ENCODE results near the gene GPR27.

The GPR27 gene

DNA sequence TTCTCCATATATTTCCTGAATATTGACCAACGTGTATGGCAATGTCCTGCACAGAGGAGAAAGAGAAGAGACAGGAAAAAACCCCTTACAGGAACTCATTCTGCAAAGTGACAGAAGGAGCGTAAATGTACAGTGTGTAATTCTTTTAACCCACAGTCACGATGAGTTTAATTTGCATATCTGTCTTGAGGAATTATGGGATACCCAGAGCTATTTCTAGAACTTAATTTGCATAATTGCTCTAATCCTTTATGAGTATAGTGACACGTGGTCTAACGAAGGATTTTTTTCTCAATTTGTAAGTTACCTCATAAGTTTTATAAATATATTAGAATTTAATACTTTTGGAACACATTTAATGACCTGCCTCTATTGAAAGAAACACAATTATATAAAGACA lies 9.8 kb downstream of the GPR27 start:
- TF ChIP-seq, protein P1, sequence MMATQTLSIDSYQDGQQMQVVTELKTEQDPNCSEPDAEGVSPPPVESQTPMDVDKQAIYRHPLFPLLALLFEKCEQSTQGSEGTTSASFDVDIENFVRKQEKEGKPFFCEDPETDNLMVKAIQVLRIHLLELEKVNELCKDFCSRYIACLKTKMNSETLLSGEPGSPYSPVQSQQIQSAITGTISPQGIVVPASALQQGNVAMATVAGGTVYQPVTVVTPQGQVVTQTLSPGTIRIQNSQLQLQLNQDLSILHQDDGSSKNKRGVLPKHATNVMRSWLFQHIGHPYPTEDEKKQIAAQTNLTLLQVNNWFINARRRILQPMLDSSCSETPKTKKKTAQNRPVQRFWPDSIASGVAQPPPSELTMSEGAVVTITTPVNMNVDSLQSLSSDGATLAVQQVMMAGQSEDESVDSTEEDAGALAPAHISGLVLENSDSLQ (IDR thresholded peaks at IDR 0.05) = no peak
- TF ChIP-seq FOXK2 (IDR thresholded peaks at IDR 0.05) = no peak
- TF ChIP-seq NFRKB (IDR thresholded peaks at IDR 0.05) = no peak
- DNase-seq (ENCODE audit: extremely low spot score) = no peak
- ChIA-PET POLR2A (no interaction called here), CTCF (no interaction called here)

DNA sequence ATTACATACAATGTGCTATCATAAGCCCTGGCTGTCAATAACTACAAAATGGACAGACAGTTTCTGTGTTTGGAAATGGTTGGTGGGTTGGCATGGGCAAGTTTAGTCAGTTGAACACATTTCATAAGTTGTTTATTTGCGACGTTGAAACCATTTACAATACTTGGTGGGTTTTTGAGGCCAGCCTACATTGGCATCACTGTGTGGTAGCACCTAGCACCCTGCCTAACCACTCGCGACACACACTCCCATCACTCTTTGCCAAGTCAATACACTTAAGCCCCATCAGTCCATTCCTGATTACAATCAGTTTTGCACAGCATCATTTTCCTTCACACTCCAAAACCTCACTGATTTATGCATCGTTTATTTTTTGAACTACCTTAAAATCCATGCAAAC lies 17.5 kb downstream of the GPR27 start:
- DNase-seq (ENCODE audit: extremely low spot score) = no peak
- CTCF ChIA-PET = no interaction called here
- TF ChIP-seq SP1 (IDR thresholded peaks at IDR 0.05) = no peak
- no peak for TF ChIP-seq ZNF384 (IDR thresholded peaks at IDR 0.05)
- no peak for TF ChIP-seq BHLHE40 (IDR thresholded peaks at IDR 0.05; ENCODE audit: borderline replicate concordance)
- no peak for TF ChIP-seq NFRKB (IDR thresholded peaks at IDR 0.05)
- no peak for TF ChIP-seq L3MBTL2 (conservative IDR thresholded peaks at IDR 0.05)
- TF ChIP-seq CTBP1 (IDR thresholded peaks at IDR 0.05; ENCODE audit: borderline replicate concordance) = no peak
- TF ChIP-seq SUZ12 (IDR thresholded peaks at IDR 0.05) = no peak
- no peak for TF ChIP-seq FOXA1 (IDR thresholded peaks at IDR 0.05)
- no peak for TF ChIP-seq FOXM1 (IDR thresholded peaks at IDR 0.05; ENCODE audit: borderline replicate concordance)
- no peak for TF ChIP-seq FOXK2 (IDR thresholded peaks at IDR 0.05)
- POLR2A ChIA-PET = no interaction called here

DNA sequence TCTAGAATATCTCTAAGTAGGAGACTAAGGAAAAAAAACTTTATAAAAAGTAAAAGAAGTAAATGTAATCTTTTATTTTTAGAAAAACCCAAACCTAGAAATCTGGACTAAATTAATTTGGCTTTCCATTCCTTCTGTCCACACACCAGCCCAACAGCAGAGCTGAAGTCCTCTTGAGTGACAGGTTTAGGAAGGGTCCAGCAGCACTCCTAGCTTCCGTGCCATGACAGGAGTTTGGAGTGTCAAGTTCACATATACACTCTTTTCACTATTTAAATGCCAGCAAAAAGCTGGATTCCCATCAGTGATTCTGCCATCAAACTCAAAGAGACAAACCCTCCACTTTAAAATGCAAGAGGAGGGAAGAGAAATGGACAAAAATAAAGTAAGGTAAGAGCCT lies 18.2 kb downstream of the GPR27 start:
- CTCF ChIA-PET = no interaction called here
- no peak for TF ChIP-seq FOXM1 (IDR thresholded peaks at IDR 0.05; ENCODE audit: borderline replicate concordance)
- TF ChIP-seq, protein P1 (IDR thresholded peaks at IDR 0.05) = peak; percentile 81
- DNase-seq (ENCODE audit: extremely low spot score) = no peak
- POLR2A ChIA-PET = no interaction called here

DNA sequence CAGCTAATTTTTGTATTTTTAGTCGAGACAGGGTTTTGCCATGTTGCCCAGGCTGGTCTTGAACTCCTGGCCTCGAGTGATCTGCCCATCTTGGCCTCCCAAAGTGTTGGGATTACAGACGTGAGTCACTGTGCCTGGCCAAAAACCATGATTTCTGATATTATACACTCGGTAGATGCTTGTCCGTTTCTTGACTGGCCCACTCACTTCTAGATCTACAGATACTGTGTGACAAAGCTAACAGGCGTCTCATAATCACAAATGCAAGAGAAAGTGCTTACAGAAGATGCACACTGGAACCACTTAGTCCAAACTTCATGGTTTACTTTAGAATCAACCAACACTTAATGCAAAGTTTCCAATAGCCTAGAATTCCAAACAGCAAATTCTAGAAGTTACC lies 22.9 kb downstream of the GPR27 start:
- no peak for DNase-seq (ENCODE audit: extremely low spot score)
- ChIA-PET CTCF (no interaction called here), POLR2A (no interaction called here)
- TF ChIP-seq ZNF384 (IDR thresholded peaks at IDR 0.05) = no peak
- TF ChIP-seq TARDBP (IDR thresholded peaks at IDR 0.05) = no peak
- no peak for TF ChIP-seq FOXM1 (IDR thresholded peaks at IDR 0.05; ENCODE audit: borderline replicate concordance)
- TF ChIP-seq FOXK2 (IDR thresholded peaks at IDR 0.05) = no peak
- TF ChIP-seq BHLHE40 (IDR thresholded peaks at IDR 0.05; ENCODE audit: borderline replicate concordance) = no peak
- TF ChIP-seq SUZ12 (IDR thresholded peaks at IDR 0.05) = no peak
- TF ChIP-seq LEF1 (IDR thresholded peaks at IDR 0.05; ENCODE audit: borderline replicate concordance) = no peak

DNA sequence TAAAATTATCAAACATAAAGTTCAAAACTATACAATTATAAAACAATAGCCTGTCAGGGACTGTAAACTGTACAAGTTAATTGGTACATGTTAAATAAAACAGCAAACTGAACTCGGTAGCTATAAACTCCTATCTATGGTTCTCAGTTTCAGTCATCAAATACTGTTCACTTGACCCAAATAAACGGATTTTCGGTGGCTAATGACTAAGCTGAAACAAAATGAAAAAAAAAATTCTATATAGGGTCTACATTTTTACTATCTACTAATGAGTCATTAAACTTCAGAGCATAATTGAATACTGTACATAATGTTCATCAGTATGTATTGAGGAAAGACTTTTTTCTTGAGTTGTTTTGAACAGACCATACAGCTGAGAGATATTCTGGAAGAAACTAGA lies 24.7 kb downstream of the GPR27 start:
- CTCF ChIA-PET = no interaction called here
- TF ChIP-seq ELF4 (IDR thresholded peaks at IDR 0.05) = no peak
- no peak for TF ChIP-seq LEF1 (IDR thresholded peaks at IDR 0.05; ENCODE audit: borderline replicate concordance)
- no peak for TF ChIP-seq HDGF (IDR thresholded peaks at IDR 0.05; ENCODE audit: borderline replicate concordance)
- no peak for TF ChIP-seq SUZ12 (IDR thresholded peaks at IDR 0.05)
- TF ChIP-seq NFRKB (IDR thresholded peaks at IDR 0.05) = no peak
- TF ChIP-seq SP1 (IDR thresholded peaks at IDR 0.05) = no peak
- no peak for TF ChIP-seq L3MBTL2 (conservative IDR thresholded peaks at IDR 0.05)
- TF ChIP-seq TARDBP (IDR thresholded peaks at IDR 0.05) = no peak
- TF ChIP-seq FOXA1 (IDR thresholded peaks at IDR 0.05) = no peak
- no peak for TF ChIP-seq FOXK2 (IDR thresholded peaks at IDR 0.05)
- TF ChIP-seq ZNF384 (IDR thresholded peaks at IDR 0.05) = no peak
- TF ChIP-seq ARNT (IDR thresholded peaks at IDR 0.05) = no peak
- no peak for TF ChIP-seq FOXM1 (IDR thresholded peaks at IDR 0.05; ENCODE audit: borderline replicate concordance)
- TF ChIP-seq, protein P1 (IDR thresholded peaks at IDR 0.05) = no peak
- no peak for TF ChIP-seq CTBP1 (IDR thresholded peaks at IDR 0.05; ENCODE audit: borderline replicate concordance)
- no peak for TF ChIP-seq BHLHE40 (IDR thresholded peaks at IDR 0.05; ENCODE audit: borderline replicate concordance)
- DNase-seq (ENCODE audit: extremely low spot score) = no peak
- POLR2A ChIA-PET = no interaction called here

DNA sequence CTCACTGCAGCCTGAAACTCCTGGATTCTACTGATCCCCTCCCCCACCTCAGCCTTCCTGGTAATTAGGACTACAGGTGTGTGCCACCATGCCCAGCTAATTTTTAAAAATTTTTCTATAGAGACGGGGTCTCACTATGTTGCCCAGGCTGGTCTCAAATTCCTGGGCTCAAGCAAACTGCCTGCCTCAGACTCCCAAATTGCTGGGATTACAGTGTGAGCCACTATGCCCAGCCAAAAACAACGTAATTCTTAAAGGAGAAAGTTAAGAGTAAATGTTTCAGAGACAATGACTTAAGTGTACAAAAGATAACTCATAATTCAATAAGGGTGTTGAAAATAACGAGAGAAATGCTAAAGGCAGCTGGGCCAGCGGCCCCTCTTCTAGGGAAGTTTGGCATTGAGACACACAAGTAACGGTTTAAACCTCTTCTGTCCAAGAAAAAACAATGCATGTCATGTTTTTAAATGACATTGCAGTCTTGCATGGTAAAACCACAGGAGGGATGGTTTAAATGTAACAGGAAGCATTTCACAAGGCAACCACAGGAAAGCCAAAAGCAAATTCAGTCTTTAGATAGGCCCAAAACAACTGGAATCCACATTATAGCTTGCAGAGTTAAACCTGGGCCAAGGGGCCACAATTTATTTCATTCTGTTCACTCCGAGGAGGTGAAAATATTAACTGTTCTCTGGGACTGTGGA lies 26.2 kb downstream of the GPR27 start:
- POLR2A ChIA-PET = no interaction called here
- CTCF ChIA-PET = no interaction called here
- TF ChIP-seq CTBP1 (IDR thresholded peaks at IDR 0.05; ENCODE audit: borderline replicate concordance) (no peak), NFRKB (IDR thresholded peaks at IDR 0.05) (no peak), FOXK2 (IDR thresholded peaks at IDR 0.05) (no peak), SP1 (IDR thresholded peaks at IDR 0.05) (no peak), SUZ12 (IDR thresholded peaks at IDR 0.05) (no peak), ZNF384 (IDR thresholded peaks at IDR 0.05) (no peak), ELF4 (IDR thresholded peaks at IDR 0.05) (no peak), HDGF (IDR thresholded peaks at IDR 0.05; ENCODE audit: borderline replicate concordance) (no peak)
- TF ChIP-seq, protein P1 (IDR thresholded peaks at IDR 0.05) = no peak
- no peak for DNase-seq (ENCODE audit: extremely low spot score)

Measured in HEK293T (cell line).